Stimulated activated CD8-positive, alpha-beta memory T cell treated with anti-CD3 and anti-CD28 coated beads, Interleukin-15, amount 100 ng/mL, for 24 hours (primary cell): ENCODE results near the gene OSBPL8.
"Not testable (repeated sequence)": the region's sequence is repeated elsewhere in the genome, so short reads cannot be mapped to it uniquely, and the experiment has no call there.

Experiments used
- DNase-seq: peaks from one replicate; pipeline ENCODE4 v3.0.0-alpha.2; 2020; ENCODE audit warnings: low read depth

The OSBPL8 gene

DNA sequence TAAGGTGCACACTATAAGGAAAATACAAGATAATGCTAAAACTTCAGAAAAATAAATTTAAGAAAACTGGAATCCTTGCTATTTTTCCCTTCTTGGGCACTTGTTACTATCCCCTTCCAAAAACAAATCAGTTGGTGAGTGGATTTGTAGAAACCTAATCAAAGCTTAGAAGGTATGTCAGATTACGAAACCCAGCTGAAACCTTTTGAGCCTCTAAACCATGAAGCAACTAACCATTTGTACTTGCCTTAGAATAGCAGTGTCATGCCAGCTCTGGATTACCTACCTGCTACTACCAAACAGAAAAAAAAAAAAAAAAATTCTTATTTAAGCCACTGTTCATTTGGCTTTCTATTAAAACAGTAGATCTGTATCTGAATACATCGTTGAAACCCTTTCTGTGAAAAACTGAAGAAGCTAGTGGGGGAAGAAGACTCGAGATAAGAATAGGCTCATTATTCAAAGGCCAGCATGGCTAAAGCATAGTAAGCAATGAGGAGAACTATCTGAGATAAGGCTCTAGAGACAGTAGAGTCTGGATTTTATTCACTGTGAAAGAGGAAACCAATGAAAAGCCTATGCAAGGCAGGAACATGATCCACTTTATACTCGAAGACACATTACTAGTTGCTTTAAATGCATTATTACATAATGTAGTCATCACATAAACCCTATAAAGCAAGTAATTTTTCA, 30.2 kb downstream of the OSBPL8 start:
- no peak for DNase-seq

DNA sequence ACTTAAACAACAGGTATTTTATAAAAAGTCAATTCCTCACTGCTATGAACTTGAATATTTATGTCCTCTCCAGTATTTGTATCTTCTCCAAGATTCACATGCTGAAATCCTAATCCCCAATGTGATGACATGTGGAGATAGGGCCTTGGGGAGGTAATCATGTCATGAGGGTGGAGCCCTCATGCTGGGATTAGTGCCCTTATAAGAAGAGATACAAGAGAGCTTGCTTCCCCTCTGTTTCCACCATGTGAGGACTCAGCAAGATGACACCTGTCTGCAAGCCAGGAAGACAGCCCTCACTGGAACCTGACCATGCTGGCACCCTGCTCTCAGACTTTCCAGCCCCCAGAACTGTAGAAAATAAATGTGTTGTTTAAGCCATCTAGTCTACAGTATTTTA, 36.2 kb downstream of the OSBPL8 start:
- no peak for DNase-seq

DNA sequence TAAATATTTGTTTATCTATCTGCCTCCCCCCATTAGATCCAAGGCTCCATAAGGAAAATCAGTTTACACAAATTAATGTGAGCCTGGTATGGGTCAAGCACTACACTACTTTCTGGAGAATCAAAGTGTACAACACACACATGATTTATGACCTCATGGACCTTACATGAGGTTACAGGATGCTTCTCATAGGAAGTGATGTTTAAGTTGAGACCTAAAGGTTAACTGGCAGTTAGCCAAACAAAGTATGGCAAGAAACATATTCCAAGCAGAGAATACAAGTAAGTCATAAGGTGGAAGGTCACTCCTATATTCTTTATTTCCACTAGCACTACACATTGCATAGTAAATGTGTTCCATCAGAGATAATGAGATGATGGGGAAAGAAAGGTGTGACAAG, 39.2 kb downstream of the OSBPL8 start:
- DNase-seq, result no peak

DNA sequence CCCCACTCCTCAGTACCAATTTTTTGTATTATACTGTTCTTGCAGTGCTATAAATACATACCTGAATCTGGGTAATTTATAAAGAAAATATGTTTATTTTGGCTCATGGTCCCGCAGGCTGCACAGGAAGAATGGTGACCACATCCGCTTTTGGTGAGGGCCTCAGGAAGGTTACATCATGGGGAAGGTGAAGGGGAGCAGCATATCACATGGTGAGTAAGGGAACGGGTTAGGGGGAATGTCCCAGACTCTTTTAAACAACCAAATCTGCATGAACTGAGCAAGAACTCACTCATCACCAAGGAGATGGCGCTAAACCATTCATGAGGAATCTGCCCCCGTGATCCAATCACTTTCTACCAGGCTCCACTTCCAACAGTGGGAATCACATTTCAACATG, 40.0 kb downstream of the OSBPL8 start:
- no peak for DNase-seq

DNA sequence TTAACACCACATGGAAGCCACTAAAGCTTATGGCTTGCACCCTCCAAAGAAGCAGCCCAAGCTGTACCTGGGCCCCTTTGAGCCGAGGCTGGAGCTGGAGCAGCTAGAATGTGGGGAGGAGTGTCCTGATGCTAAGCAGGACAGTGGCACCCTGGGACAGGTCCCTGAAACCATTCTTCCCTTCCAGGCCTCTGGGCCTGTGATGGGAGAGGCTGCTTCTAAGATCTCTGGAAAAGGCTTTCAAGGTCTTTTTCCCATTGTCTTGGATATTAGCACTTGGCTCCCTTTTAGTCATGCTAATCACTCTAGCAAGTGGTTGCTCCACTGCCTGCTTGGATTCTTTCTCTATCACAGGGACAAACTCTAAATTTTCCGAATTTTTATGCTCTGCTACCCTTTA, 40.9 kb downstream of the OSBPL8 start:
- no peak for DNase-seq

DNA sequence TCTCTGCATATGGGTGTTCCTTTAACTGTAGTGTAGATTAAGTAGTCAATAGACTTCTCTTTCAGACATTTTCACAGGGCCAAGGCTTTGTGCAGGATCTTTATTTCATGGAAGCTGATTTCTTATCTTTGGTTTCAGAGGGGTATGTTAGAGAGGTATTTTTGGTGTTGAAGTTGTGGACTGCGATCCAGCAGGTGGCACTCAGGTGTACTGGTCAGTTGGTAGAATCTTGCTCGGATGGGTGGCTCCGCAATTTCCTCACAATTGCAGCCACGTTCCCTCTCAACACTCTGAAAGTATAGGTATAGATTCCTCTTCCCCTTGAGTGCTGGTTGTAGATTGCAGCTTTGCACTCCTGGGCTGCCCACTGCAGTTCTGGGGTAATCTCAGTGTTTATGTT, 44.3 kb downstream of the OSBPL8 start:
- DNase-seq, result no peak

DNA sequence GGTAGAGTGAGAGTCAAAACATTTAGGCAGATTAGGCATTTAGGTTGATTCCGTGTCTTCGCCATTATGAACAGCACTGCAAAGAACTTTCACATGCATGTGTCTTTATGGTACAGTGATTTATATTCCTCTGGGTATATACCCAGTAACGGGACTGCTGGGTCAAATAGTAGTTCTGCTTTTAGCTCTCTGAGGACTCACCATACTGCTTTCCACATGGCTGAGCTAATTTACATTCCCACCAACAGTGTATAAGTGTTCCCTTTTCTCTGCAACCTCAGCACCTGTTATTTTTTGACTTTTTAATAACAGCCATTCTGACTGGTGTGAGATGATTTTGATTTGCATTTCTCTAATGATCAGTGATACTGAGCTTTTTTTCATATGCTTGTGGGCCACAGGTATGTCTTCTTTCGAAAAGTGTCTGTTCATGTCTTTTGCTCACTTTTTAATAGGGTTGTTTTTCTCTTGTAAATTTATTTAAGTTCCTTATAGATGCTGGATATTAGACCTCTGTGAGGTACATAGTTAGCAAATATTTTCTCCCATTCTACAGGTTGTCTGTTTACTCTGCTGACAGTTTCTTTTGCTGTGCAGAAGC, 48.4 kb downstream of the OSBPL8 start:
- DNase-seq, result not testable (repeated sequence)

DNA sequence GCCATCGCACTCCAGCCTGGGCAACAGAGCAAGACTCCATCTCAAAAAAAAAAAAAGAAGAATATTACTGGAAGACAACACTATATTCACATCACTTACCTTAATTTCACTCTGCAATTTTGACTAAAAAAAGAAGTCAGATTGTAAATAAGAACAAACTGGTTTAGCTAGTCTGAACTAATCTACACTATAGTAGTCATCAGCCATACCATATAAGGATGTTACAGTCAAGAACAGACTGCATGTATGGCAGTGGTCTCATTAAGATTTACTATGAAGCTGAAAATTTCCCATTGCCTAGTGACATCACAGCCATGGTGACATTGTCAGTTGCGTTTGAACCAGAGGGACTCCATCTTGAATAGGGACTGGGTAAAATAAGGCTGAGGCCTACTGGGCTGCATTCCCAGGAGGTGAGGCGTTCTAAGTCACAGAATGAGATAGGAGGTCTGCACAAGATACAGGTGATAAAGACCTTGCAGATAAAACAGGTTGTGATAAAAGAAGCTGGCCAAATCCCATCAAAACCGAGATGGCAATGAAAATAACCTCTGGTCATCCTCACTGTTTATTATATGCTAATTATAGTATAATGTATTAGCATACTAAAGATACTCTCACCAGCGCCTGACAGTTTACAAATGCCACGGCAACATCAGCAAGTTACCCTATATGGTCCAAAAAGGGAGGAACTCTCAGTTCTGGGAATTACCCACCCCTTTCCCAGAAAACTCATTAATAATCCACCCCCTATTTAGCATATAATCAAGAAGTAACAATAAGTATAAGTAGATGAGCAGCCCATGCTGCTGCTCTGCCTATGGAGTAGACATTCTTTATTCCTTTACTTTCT, 51.2 kb downstream of the OSBPL8 start:
- DNase-seq, result no peak

DNA sequence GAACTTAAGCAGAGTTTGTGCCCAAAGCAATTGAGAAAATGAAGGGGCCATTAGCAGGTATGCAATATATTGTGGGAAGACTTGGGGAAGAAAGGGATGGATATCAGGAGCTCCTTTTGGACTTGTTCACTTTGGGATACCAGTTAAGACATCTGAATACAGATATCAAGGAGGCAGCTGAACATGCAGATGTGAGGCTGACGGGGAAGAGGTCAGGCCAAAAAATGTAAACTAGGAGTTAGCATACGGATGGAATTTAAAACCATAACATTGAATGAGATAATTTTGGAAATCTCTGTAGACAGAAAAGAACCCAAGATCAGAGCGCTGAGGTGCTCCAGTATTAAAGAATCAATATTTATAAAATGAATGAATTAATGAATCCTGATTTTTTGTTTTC, 53.4 kb downstream of the OSBPL8 start:
- DNase-seq, result no peak

DNA sequence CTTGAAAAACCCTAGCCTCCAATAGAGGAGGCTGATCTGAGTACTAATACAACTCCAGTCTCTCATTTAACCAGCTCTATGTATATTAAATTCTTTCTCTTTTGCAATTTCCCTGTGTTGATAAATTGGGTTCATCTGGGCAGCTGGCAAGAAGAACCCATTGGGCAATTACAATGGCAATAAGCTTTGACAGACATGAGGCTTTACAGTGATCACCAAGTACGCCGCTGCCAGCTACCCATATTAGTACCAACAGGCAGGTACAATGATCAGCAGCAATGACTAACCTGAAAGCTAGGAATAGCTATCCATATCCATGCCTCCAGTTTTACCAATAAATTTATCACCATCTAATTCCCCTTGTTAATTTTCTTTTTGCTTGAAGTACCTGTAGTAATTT, 54.5 kb downstream of the OSBPL8 start:
- DNase-seq, result no peak

DNA sequence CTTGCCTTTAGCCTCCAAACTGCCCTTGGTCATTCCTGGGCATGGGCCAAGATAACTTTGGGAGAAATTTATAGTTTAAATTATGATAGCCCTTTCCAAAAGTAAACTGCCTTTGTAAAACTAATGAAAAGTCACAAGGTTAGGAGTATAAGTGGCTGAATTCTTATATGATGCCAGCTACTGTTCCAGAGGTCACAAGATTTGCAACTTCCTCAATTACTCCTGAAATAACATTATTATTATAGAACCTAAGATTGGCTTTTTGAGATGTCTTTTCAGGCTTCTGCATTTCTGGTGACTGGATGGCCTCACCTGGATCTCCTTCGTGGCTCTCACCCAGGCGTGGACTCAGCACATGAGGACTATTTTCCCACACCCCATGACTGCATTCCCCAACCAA, 55.0 kb downstream of the OSBPL8 start:
- DNase-seq, result no peak

DNA sequence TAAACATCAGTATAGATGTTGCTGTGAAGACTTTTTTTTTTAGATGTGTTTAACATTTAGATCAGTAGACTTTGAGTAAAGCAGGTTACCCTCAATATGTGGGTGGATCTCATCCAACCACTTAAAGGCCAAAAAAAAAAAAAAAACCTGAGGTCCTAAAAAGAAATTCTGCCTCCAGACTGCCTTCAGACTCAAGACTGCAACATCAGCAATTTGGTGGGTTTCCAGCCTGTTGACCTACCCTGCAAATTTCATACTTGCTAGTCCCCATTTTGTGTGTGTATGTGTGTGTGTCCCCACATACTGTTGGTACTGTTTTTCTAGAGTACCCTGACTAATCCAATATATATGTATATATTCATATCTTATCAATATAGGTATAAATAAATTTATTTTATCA, 55.6 kb downstream of the OSBPL8 start:
- DNase-seq, result no peak

DNA sequence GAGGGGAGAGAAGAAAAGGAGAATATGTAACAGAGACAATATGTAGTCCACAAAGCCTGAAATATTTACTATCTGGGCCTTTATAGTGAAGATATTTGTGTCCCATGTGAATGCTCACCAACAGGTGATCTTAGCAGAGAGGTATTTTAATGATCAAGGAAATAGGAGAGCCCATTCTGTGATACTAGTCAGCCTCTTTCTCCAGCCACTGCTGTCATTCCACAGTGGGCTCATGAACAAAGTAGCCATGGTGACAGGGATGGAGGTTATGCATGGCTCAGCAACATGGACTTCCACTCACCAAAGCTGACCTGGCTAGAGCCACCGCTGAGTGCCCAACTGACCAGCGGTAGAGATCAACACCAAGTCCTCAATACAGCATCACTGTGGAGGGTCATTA, 58.2 kb downstream of the OSBPL8 start:
- DNase-seq, result no peak

DNA sequence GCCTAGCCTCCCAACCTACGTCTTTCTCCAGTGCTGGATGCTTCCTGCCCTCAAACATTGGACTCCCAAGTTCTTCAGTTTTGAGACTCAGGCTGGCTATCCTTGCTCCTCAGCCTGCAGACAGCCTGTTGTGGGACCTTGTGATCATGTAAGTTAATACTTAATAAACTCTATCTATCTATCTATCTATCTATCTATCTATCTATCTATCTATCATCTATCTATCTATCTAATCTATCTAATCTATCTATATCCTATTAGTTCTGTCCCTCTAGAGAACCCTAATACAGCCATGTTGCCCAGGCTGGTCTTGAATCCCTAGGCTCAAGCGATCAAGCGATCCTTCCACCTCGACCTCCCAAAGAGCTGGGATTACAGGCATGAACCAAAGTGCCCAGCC, 60.4 kb downstream of the OSBPL8 start:
- not testable (repeated sequence) for DNase-seq

DNA sequence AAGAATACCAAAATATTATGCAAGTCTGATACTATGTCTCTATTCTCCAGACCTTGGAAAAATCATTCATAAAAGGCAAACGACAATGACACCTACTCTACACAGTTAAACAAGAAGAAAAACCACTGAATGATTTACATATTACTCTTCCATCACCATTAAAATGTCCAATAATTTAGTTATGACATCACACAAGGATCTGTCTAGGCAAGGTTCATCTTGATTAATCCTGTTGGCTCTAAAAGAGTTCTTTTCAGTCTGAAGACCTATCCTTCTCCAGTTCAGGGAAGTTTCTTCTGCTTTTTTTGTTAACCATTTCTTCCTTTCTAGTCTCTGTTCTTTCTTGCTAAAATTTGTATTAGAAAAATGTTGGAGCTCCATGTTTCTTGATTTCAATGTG, 64.0 kb downstream of the OSBPL8 start:
- no peak for DNase-seq

DNA sequence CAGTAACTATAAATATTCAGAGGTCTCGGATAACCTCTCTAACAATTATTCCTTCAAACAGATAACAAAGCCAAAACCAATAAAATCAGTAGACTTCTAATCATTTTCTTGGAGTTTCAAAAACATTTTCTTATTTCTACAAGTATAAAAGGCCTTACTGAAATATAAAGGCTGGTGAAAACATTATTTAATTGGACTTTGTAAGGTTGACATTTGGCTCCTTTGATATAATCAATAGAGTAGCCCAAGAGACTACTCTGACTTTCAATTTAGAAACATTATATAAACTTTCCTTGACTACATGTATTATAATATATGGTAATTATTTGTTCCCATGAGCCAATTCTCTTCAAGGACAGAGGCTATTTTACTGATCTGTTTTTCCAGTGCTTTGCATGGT, 68.3 kb downstream of the OSBPL8 start:
- no peak for DNase-seq

DNA sequence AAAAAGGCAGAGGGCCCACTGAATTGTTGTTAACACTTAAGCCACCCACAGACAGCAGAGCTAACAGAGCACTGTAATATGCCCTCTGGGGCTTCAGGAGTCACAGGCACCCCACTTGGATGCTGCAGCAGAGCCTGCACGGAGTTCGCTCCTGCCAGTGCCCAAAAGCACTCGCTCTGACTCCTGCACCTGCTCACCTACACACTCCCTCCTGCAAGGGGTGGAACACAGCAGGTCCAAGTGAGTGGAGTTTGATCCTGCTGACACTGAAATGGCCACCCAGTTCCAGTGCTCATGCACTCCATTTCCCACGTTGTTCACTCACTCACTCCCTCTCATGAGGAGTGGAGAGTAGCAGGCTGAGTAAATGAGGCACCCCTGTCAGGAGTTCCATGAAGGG, 68.8 kb downstream of the OSBPL8 start:
- DNase-seq, result no peak

DNA sequence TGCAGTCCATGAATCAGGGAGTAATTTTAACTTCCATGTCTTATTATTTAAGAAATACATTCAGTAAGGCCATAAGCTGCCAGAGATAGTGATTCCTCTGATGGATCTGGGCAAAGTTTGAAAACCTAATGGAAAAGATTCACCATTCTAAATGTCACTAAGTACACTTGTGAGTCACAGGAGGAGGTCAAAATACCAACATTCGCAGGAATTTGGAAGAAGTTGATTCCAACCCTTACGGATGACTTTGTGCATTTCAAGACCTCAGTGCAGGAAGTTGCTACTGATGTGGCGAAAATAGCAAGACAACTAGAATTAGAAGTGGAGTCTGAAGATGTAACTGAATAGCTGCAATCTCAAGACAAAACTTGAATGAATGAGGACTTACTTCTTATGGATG, 69.8 kb downstream of the OSBPL8 start:
- DNase-seq, result no peak

DNA sequence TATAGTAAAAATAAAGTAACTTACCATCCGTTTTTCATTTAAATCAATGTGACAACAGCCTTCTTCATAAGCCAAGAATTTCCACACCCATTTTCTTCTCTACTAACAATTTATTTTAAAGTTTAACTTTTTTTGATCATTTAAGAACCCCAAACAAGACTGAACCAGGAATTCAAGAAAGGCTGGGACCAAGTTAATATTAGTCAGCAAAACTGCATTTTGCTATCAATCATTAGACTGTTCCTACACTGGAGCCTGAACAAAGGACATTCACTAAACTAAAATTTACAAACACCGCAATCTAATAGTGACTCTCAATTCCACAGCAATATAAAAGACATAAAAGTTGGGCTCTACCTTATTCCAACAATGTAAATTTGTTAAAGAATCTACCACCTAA, 73.6 kb downstream of the OSBPL8 start:
- DNase-seq, result no peak

DNA sequence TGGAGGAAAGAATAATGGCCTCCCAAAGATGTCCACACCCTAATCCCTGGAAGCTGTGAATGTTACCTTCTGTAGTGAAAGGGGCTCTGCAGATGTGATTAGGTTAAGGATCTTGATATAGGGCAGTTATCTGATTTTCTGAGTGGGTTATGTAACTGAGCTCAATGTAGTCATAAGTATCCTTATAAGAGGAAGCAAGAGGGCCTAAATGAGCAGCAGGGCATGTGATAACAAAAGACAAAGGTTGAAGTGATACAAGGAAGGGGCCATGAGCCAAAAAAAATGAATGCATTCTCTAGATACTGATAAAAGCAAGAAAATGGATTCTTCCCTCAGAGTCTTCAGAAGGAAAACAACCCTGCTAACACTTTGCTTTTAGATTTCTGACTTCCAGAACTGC, 78.8 kb downstream of the OSBPL8 start:
- no peak for DNase-seq

DNA sequence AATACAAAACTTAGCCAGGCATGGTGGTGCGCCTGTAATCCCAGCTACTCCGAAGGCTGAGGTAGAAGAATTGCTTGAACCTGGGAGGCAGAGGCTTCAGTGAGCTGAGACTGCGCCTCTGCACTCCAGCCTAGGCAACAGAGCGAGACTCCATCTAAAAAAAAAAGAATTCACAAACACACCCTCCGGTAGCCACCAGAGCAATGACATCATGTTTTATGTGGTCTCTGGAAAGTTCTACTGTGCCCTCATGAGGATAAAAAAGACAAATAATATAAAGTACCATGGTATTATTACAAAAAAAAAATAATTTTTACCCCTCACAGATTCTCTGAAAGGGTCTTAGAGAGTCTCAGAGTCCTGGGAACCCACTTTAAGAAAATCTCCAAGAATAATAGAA, 81.5 kb downstream of the OSBPL8 start:
- no peak for DNase-seq

DNA sequence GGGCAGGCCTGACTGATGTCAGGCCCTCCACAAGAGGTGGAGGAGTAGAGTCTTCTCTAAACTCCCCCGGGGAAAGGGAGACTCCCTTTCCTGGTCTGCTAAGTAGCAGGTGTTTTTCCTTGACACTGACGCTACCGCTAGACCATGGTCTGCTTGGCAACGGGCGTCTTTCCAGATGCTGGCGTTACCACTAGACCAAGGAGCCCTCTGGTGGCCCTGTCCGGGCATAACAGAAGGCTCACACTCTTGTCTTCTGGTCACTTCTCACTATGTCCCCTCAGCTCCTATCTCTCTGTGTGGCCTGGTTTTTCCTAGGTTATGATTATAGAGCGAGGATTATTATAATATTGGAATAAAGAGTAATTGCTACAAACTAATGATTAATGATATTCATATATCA, 86.7 kb downstream of the OSBPL8 start:
- not testable (repeated sequence) for DNase-seq

DNA sequence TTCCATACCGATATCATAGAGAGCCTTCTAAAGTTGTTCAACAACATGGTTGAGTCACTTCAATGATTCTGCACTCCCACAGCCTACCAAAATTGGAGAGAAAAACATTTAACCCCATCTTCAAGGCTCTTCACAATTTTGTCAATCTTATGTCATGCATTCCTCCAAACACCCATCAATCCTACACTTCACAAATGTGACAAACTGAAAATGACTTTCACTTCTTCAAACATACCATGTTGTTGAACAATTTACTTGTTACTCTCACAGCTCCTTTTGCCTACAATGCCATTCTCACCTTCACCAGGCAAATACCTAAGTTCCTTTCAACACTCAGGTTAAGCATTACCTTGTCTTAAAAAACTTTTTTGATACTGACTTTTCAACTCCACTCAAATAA, 88.0 kb downstream of the OSBPL8 start:
- no peak for DNase-seq
